ENCODE data around the gene SGPP2.

GRCh38 chr2:222526480-222527277, 102.3 kb downstream of the SGPP2 start:
- TF ChIP-seq CTCF (IDR thresholded peaks at IDR 0.05): no peak
- no peak for TF ChIP-seq POLR2A (IDR thresholded peaks at IDR 0.05)
